Measurements from ENCODE around the gene HSF4.
A peak's percentile ranks its signal among the peaks of the same experiment; 100 is the strongest.
"Not testable (repeated sequence)": the region's sequence is repeated elsewhere in the genome, so short reads cannot be mapped to it uniquely, and the experiment has no call there.

HSF4 gene

GRCh38 chr16:67164599-67165061 is at the start of gene HSF4:
HSF4 (plus strand) TSS chr16:67164745; CDS start chr16:67164812, 67 bp downstream.
- no peak for DNase-seq (ENCODE audit: low read depth, low spot score)
- CTCF ChIA-PET: interaction anchor here (1.1 to 7.6 kb wide), 2 partner anchors 10 to 21 kb away, joined by 5 to 54 read pairs; no protein-coding TSS in a partner anchor
- no peak for TF ChIP-seq CTCF (IDR thresholded peaks at IDR 0.05; ENCODE audit: insufficient read depth, low read length, missing control alignments)
- H3K4me3 ChIP-seq (ENCODE audit: low read depth, low read length): peak within 1 kb of the TSS; percentile 42
- POLR2A ChIA-PET: interaction anchor here (1.3 kb wide), 1 partner anchor 157 kb away, joined by 3 read pairs; no protein-coding TSS in a partner anchor

GRCh38 chr16:67114793-67115192 is 49.8 kb upstream of the HSF4 start:
- CTCF ChIA-PET: interaction anchor here (1.1 to 1.6 kb wide), 4 partner anchors 11 to 73 kb away, joined by 3 to 10 read pairs (median 4); no protein-coding TSS in a partner anchor
- DNase-seq (ENCODE audit: low read depth, low spot score): no peak
- POLR2A ChIA-PET: no interaction called here
- no peak for TF ChIP-seq CTCF (IDR thresholded peaks at IDR 0.05; ENCODE audit: insufficient read depth, low read length, missing control alignments)
- H3K4me3 ChIP-seq (ENCODE audit: low read depth, low read length): no peak overlapping the region

GRCh38 chr16:67115639-67116038 is 48.9 kb upstream of the HSF4 start:
- POLR2A ChIA-PET: interaction anchor here (0.8 kb wide), 1 partner anchor 26 kb away, joined by 3 read pairs; no protein-coding TSS in a partner anchor
- TF ChIP-seq CTCF (IDR thresholded peaks at IDR 0.05; ENCODE audit: insufficient read depth, low read length, missing control alignments): no peak
- peak; percentile 74 for DNase-seq (ENCODE audit: low read depth, low spot score)
- CTCF ChIA-PET: interaction anchor here (0.6 to 1.6 kb wide), 8 partner anchors 14 to 155 kb away, joined by 3 to 10 read pairs (median 4); partner anchors contain the start of gene CES3
- no peak overlapping the region for H3K4me3 ChIP-seq (ENCODE audit: low read depth, low read length)

GRCh38 chr16:67116388-67117311 is 47.9 kb upstream of the HSF4 start:
- CTCF ChIA-PET: interaction anchor here (0.9 to 1.7 kb wide), 7 partner anchors 13 to 156 kb away, joined by 3 to 10 read pairs (median 4); partner anchors contain the start of gene CES3
- H3K4me3 ChIP-seq (ENCODE audit: low read depth, low read length): no peak overlapping the region
- TF ChIP-seq CTCF (IDR thresholded peaks at IDR 0.05; ENCODE audit: insufficient read depth, low read length, missing control alignments): no peak
- DNase-seq (ENCODE audit: low read depth, low spot score): no peak
- POLR2A ChIA-PET: no interaction called here

- no peak for TF ChIP-seq CTCF (IDR thresholded peaks at IDR 0.05; ENCODE audit: insufficient read depth, low read length, missing control alignments)
- DNase-seq (ENCODE audit: low read depth, low spot score): no peak
- CTCF ChIA-PET: interaction anchor here (1.4 to 1.7 kb wide), 2 partner anchors 14 to 37 kb away, joined by 3 to 5 read pairs; no protein-coding TSS in a partner anchor
- no peak overlapping the region for H3K4me3 ChIP-seq (ENCODE audit: low read depth, low read length)
- POLR2A ChIA-PET: interaction anchor here (0.7 to 1.1 kb wide), 2 partner anchors 12 to 109 kb away, joined by 3 read pairs; partner anchors contain the start of gene TMEM208
Measured at GRCh38 chr16:67117716-67118115, 46.8 kb upstream of the HSF4 start.

GRCh38 chr16:67120025-67120424 is 44.5 kb upstream of the HSF4 start:
- CTCF ChIA-PET: interaction anchor here (0.9 to 1.9 kb wide), 8 partner anchors 9 to 166 kb away, joined by 3 to 8 read pairs (median 4); no protein-coding TSS in a partner anchor
- H3K4me3 ChIP-seq (ENCODE audit: low read depth, low read length): no peak overlapping the region
- DNase-seq (ENCODE audit: low read depth, low spot score): no peak
- POLR2A ChIA-PET: no interaction called here
- TF ChIP-seq CTCF (IDR thresholded peaks at IDR 0.05; ENCODE audit: insufficient read depth, low read length, missing control alignments): no peak

- DNase-seq (ENCODE audit: low read depth, low spot score); POLR2A ChIA-PET: not testable (repeated sequence)
Measured at GRCh38 chr16:67122799-67123198, 41.7 kb upstream of the HSF4 start.

More at GRCh38 chr16:67122799-67123198, 41.7 kb upstream of the HSF4 start:
- CTCF ChIA-PET: interaction anchor here (1.5 kb wide), 1 partner anchor 10 kb away, joined by 3 read pairs; no protein-coding TSS in a partner anchor
- not testable (repeated sequence) for H3K4me3 ChIP-seq (ENCODE audit: low read depth, low read length)

All from AG04449 (cell line).